ENCODE results near the gene TF. TPM values are rescaled to one million over a fixed set of nuclear protein-coding genes. Genes with fewer than 3 reads are reported as not detected.

TF gene
- polyA plus RNA-seq, 3 donors: 0.73 TPM; not detected in 2

- no peak for TF ChIP-seq CTCF (IDR thresholded peaks at IDR 0.05)
Observed at GRCh38 chr3:133761605-133762484, 15.7 kb downstream of the TF start.

GRCh38 chr3:133762539-133762938 is 16.3 kb downstream of the TF start:
- Mint-ChIP-seq H3K36me3 (no peaks in the 10 kb centered on the region), H3K9me3 (peaks cover 0 to 2% (median 0%) of the 10 kb centered on the region in 7 donors), H3K27ac (no peak overlapping the region), H3K4me1 (peaks cover 6% of the 10 kb centered on the region), H3K27me3 (ENCODE audit: low read depth in 3 of 3) (peaks cover 0 to 9% (median 9%) of the 10 kb centered on the region in 3 donors), H3K4me3 (no peak overlapping the region)
- no peaks in the 10 kb centered on the region for H3K36me3 ChIP-seq (replicated peaks in 1 of 2; ENCODE audit: control insufficient read depth in 1 of 2, insufficient read depth in 2 of 2, low read length in 2 of 2)
- peaks cover 0 to 2% of the 10 kb centered on the region in 2 donors for H3K27me3 ChIP-seq (ENCODE audit: control insufficient read depth in 2 of 2, insufficient read depth in 2 of 2, low read length in 2 of 2)
- no peak overlapping the region for H3K27ac ChIP-seq (ENCODE audit: low read depth in 1 of 2, low read length in 2 of 2)
- H3K9ac ChIP-seq (ENCODE audit: insufficient read depth, low read length, poor library complexity, severe bottlenecking): no peak overlapping the region
- H2AFZ ChIP-seq (ENCODE audit: insufficient read depth, low read depth, low read length, poor library complexity, severe bottlenecking): no peak overlapping the region
- no peaks in the 10 kb centered on the region for H4K20me1 ChIP-seq (ENCODE audit: insufficient read depth, low read length)
- H3K4me1 ChIP-seq (ENCODE audit: control insufficient read depth in 1 of 2, insufficient read depth in 2 of 2, low read length in 2 of 2): no peaks in the 10 kb centered on the region
- no peak for TF ChIP-seq CTCF (IDR thresholded peaks at IDR 0.05)
- no CpG with 5 or more reads among the region's 3 CpGs for WGBS (ENCODE audit: insufficient coverage)
- H3K4me2 ChIP-seq (replicated peaks; ENCODE audit: extremely low read depth, low read length, poor library complexity, severe bottlenecking): no peak overlapping the region
- H3K79me2 ChIP-seq (ENCODE audit: insufficient read depth, low read length): no peaks in the 10 kb centered on the region
- no peak for DNase-seq
- H3K4me3 ChIP-seq (replicated peaks in 1 of 3; ENCODE audit: low read depth in 2 of 3, low read length in 3 of 3): no peak overlapping the region
- H3K9me3 ChIP-seq (replicated peaks in 1 of 2; ENCODE audit: control insufficient read depth in 1 of 2, insufficient read depth in 1 of 2, low read length in 2 of 2): no peaks in the 10 kb centered on the region
- intact Hi-C loops (cut with micrococcal nuclease): no loop called here

More at GRCh38 chr3:133761605-133762484, 15.7 kb downstream of the TF start:
- 92% methylated on average over 2 of the region's 6 CpGs for WGBS (ENCODE audit: insufficient coverage)
- Histone ChIP-seq H4K20me1 (ENCODE audit: insufficient read depth, low read length) (no peaks in the 10 kb centered on the region), H3K4me3 (replicated peaks in 1 of 3; ENCODE audit: low read depth in 2 of 3, low read length in 3 of 3) (no peak overlapping the region), H3K4me1 (ENCODE audit: control insufficient read depth in 1 of 2, insufficient read depth in 2 of 2, low read length in 2 of 2) (no peaks in the 10 kb centered on the region), H3K9me3 (replicated peaks in 1 of 2; ENCODE audit: control insufficient read depth in 1 of 2, insufficient read depth in 1 of 2, low read length in 2 of 2) (no peaks in the 10 kb centered on the region), H2AFZ (ENCODE audit: insufficient read depth, low read depth, low read length, poor library complexity, severe bottlenecking) (no peak overlapping the region), H3K79me2 (ENCODE audit: insufficient read depth, low read length) (no peaks in the 10 kb centered on the region), H3K4me2 (replicated peaks; ENCODE audit: extremely low read depth, low read length, poor library complexity, severe bottlenecking) (no peak overlapping the region), H3K27ac (ENCODE audit: low read depth in 1 of 2, low read length in 2 of 2) (no peak overlapping the region), H3K27me3 (ENCODE audit: control insufficient read depth in 2 of 2, insufficient read depth in 2 of 2, low read length in 2 of 2) (peaks cover 0 to 2% of the 10 kb centered on the region in 2 donors), H3K9ac (ENCODE audit: insufficient read depth, low read length, poor library complexity, severe bottlenecking) (no peak overlapping the region), H3K36me3 (replicated peaks in 1 of 2; ENCODE audit: control insufficient read depth in 1 of 2, insufficient read depth in 2 of 2, low read length in 2 of 2) (no peaks in the 10 kb centered on the region)
- Mint-ChIP-seq H3K27me3 (ENCODE audit: low read depth in 3 of 3) (peaks cover 0 to 11% (median 9%) of the 10 kb centered on the region in 3 donors), H3K4me3 (no peak overlapping the region), H3K9me3 (peaks cover 0 to 2% (median 0%) of the 10 kb centered on the region in 7 donors), H3K4me1 (peaks cover 6% of the 10 kb centered on the region), H3K36me3 (no peaks in the 10 kb centered on the region), H3K27ac (no peak overlapping the region)
- intact Hi-C loops (cut with micrococcal nuclease): no loop called here
- no peak for DNase-seq

All from CD14-positive monocyte (primary cell).